OCI-LY1 (cell line): ENCODE data around the gene CMBL.

Experiments used
- EZH2 ChIP-seq: fragments of 200-600 bp; sonication (generic), shearing (Covaris generic); IDR thresholded peaks from 2 replicates; pipeline ENCODE4 v1.8.0; 2017; ENCODE audit warnings: borderline replicate concordance, mixed run types, mild to moderate bottlenecking, antibody characterized with exemption, low read length, moderate library complexity, mixed read lengths
- TF ChIP-seq, protein P1 (sequence below): fragments of 200-600 bp; sonication (generic), shearing (Covaris generic); IDR thresholded peaks from 2 replicates; pipeline ENCODE4 v1.5.1; 2017; ENCODE audit warnings: mild to moderate bottlenecking, antibody characterized with exemption, low read length, moderate library complexity, mixed read lengths

DNA sequence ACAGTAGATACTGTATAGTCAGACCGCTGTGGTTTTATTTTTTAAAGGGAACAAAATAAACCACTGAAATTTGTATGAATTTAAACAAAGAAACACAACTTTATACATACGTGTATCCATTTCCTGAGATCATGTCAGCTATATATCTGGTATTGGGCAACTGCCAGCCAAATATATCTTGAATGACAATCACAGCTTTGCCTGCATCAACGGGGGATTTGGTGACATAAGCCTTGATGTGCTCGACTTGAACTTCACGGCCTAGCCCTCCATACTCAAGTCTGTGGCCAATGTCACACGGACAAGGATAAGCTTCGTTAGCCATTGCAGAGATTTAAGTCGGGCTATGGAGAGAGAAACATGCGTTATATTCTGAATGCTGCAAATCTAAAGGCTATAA is 17.3 kb downstream of the CMBL start:
- no peak for TF ChIP-seq EZH2
- TF ChIP-seq, protein P1, sequence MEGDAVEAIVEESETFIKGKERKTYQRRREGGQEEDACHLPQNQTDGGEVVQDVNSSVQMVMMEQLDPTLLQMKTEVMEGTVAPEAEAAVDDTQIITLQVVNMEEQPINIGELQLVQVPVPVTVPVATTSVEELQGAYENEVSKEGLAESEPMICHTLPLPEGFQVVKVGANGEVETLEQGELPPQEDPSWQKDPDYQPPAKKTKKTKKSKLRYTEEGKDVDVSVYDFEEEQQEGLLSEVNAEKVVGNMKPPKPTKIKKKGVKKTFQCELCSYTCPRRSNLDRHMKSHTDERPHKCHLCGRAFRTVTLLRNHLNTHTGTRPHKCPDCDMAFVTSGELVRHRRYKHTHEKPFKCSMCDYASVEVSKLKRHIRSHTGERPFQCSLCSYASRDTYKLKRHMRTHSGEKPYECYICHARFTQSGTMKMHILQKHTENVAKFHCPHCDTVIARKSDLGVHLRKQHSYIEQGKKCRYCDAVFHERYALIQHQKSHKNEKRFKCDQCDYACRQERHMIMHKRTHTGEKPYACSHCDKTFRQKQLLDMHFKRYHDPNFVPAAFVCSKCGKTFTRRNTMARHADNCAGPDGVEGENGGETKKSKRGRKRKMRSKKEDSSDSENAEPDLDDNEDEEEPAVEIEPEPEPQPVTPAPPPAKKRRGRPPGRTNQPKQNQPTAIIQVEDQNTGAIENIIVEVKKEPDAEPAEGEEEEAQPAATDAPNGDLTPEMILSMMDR, result no peak
